Endothelial cell of hepatic sinusoid (primary cell): ENCODE data around the gene CEP120.
"Not testable (repeated sequence)": the region's sequence is repeated elsewhere in the genome, so short reads cannot be mapped to it uniquely, and the experiment has no call there.

Source experiments
- in situ Hi-C: cut with HindIII; loops from 2 replicates; pipeline ENCODE4 v1.10.0; 2017; ENCODE audit warnings: low sequenced_read_pairs

The CEP120 gene

DNA sequence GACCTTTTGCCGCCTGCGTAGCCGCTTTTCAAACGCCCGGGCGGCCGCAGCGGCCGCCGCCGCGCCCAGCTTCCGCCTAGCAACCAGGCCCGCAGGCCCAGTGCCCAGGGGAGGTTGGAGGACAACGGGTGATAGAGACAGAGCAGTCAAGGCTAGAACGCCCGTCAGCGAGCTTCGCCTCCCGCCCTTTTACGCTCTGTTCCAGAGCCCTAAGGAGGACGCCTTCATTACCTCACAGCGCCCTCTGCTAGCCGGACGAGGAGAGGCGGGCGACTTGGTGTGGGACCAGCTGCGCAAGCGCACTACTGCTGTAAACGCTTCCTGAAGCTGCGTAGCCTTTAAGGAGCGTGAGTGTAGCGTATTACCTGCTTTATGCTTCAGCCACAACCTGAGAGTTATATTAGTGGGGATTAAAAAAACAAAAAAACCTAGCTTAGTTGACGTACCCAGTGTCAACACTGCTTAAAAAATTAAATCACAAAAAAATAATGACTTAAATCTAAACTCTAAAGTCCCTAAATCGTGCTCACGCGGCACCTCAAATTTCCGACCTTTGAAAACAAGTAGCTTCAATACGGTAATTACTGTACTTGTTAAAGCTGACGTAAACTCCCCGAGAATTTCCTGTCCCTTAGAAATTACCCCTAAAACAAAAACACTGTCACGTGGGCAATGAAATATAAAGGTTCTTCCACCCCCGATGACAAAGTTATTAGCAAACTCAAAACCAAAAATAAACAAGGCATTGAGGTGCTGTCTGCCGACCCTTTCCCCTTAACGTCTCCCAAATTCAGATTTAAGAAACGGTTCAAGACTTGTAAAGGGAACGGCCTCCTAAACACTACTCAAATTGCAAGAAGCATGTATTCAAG, at the start of gene CEP120:
CEP120 (minus strand) TSS at position 126 of the 872 bp plus-strand sequence. CDS start 405 bp downstream, outside the sequence.
- in situ Hi-C loops = no loop called here

DNA sequence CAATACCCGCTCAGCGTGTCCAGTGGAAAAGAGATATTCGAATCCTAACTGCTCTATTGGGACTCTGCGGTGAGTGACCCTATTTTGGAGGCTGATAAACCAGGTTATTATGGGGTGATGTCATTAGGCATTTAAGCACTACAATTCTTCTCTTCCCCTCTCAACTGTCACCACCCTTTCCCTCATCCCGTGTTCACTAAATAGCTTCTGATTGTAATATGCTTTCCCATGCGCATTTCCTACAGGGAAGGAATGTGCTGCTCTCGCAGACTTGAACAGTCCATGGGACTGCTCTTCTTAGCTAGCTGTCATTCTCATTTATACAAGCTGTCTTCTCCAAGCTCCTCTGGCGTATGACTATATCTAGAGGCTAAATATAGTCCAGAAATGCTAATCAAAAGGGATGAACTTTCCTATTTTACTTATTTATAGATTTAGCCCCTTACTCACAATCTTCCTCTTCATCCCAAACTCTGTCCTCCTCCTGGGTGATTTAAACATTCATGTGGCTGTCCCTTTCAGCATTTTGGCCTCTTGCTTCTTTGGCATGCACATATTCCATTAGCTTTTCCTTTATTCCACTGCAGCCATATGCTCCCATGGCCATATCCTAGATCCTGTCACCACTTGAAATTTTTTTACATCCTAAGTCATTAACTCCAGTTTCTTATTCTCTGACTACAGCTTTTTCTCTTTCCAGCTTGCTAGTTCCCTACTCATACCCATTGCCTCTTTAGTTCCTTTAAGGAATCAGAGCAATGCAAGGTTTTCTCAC, 49.1 kb upstream of the CEP120 start:
- in situ Hi-C loops = no loop called here

DNA sequence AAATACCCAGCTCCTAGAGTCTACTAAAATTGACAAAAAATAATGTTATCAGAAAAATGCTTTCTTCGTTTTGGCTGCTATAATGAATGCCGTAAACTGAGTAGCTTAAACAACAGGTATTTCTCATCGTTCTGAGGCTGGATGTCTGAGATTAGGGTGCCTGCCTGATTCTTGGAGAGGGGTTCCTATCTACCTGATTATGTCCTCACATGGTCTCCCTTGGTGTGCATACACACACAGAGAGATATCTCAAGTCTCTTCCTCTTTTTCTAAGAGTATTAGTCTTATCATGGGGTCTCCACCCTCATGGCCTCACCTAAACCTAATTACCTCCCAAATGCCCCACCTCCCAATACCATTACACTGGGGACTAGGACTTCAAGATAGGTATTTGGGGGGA, 48.2 kb upstream of the CEP120 start:
- in situ Hi-C loops = no loop called here

DNA sequence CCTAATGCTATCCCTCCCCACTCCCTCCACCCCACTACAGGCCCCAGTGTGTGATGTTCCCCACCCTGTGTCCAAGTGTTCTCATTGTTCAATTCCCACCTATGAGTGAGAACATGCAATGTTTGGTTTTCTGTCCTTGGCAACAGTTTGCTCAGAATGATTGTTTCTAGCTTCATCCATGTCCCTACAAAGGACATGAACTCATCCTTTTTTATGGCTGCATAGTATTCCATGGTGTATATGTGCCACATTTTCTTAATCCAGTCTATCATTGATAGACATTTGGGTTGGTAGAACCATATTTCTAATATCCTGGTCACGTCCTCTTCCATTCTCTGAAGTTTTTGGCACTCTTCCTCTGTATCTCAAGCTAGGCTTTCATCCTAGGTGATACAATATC, 43.6 kb upstream of the CEP120 start:
- in situ Hi-C loops = not testable (repeated sequence)

DNA sequence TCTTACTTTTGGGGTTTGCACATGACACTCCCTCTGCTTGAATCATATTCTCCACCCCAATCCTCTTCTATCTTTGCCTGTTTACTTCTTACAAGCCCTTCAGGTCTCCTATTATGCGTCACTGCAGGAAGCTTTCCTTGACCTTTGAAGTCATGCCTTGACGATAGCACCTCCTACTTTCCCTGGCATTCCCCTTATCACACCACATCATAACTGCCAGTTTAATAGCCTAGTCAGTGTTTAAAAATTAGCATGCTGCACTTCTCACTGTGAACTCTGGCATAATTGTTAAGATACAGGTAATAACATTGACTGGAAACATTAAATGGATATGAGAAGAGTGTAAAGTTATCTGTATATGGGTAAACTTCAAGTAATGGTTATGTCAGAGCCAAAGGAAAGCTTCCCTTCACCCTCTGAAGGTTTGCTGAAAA, 37.1 kb upstream of the CEP120 start:
- in situ Hi-C loops = no loop called here

DNA sequence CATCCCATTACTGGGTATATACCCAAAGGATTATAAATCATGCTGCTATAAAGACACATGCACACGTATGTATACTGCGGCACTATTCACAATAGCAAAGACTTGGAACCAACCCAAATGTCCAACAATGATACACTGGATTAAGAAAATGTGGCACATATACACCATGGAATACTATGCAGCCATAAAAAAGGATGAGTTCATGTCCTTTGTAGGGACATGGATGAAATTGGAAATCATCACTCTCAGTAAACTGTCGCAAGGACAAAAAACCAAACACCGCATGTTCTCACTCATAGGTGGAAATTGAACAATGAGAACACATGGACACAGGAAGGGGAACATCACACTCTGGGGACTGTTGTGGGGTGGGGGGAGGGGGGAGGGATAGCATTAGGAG, 35.8 kb upstream of the CEP120 start:
- in situ Hi-C loops = not testable (repeated sequence)

DNA sequence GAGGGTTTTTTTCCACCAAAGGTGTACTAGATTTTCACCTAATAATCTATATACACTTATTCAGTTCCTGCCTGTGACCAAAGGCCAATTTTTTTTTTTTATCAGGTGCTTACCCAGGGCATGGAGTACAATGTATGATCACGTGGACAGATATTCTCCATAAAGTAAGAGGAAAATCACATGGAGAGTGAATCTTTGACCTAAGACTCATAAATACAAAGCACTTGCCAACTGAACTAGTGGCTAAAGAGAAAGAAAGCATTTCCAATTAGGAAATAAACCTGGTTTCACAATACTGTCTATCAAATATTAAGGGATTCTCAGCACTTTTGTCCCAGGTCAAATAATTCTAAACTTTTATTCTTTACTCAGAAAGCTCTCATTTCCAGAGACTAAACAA, 33.0 kb upstream of the CEP120 start:
- in situ Hi-C loops = no loop called here

DNA sequence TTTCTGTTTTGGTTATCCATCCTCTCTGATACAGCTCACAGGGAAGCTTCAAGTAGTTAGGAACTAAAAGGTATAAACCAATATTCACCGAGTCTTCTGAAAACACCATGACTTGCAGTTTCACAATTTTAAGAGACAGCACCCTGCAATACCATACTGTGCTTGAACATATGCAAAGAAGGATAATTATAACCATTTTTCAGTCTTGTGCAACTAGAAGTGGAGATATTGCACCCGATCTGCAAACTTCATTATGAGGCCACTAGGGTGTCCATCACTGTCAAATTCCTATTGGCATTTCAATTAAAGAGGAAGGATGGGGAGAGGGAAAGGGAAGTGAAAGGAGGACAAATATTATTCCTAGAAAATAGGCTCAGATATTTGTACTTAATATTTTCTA, 32.4 kb upstream of the CEP120 start:
- in situ Hi-C loops = no loop called here

DNA sequence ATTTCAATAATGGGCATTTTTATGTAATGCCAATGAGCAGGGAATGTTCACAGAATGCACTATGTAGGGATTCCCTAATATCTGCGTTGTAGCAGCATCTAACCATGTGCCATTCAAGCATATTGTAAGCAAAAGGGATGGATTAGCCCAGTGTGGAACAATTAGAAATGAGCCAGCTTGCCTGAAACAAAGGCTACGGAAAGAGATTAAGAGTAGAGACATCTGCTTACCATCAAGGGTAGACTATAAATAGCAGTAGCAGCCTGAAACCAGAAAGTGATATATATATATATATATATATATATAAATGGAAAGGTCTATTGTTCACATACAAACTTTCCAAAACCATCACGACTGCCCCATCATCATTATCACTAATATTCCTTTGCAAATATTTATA, 31.9 kb upstream of the CEP120 start:
- in situ Hi-C loops = no loop called here

DNA sequence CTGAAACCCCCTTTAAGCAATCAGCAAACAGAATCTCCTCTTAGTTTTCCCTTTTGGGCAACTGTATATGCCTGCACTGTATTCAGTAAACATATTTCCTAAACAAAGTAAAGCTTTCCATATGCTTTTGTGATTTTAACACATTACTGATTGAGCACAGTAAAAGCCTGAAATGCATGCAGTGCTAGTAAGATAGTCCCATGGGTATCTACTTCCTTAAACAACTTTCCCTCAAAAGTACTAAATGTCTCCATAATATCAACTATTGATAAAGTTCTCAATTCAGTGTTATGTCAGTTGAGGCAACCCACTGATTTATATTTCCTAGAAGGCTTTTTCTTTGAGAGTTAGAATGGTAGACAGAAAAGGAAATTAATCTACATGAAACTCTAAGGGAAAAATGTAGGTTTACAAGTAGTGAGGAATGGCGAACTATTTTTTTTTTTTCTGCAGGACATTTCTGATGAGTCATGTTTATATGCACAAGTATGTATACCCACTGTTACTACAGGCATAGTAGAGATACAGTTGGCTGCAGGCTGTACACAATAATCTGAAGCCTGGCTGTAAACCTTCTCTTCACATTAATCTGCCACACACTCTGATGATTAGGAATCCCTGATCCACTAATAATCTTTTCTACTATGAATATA, 31.2 kb upstream of the CEP120 start:
- in situ Hi-C loops = no loop called here

DNA sequence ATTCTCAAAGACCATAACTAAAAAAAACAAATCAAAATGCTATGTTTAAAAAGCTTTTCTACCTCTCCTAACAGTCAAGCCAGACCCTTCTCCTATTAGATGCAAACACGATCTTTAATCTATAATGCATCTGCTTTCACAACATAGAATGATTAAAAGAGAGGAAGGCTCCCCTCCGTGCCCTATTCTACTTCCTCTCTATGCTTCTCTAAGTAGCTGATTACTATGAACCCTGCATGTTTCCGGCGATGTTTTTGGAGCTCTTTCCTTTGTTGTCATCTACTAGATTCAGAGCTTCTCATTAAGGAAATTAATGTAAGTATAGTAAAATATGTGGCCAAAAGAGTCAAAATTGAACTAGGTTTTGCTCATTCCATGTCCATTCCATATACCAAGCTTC, 29.2 kb upstream of the CEP120 start:
- in situ Hi-C loops = no loop called here

DNA sequence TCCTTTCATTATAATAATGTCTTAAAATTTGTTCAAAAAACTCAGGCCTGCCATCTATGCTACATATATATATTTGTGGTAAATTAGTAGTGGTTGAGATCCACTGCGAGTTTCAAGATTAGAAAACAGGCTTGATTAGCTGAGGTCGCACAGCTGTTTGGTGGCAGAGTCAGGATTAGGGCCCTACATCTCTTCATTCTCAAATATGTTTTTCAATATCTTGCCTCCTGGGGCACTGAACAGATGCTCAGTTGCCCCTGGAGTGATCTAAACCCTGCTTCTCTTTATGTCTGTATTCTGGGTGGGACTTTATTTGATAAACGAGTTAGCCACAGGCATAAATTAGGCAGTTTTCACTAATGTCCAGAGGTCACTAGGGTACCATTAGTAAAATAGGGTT, 27.8 kb upstream of the CEP120 start:
- in situ Hi-C loops = no loop called here

DNA sequence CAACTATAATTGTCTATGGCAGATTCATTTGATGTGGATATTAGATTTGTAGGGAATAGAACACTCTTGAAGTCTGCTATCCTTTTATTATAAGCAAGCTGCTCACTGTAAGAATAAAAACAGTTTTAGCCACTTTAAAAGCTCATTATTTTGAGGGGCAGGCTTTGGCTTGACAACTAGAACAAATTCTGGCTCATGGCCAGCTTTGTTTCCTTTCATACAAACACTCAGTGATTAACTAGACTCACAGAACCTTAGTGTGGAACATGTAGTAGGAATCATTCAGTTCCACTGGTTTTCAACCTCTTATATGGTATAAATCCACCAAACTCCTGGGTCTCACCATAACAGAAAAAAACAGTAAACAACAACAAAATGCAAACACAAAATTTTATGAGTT, 27.4 kb upstream of the CEP120 start:
- in situ Hi-C loops = no loop called here

DNA sequence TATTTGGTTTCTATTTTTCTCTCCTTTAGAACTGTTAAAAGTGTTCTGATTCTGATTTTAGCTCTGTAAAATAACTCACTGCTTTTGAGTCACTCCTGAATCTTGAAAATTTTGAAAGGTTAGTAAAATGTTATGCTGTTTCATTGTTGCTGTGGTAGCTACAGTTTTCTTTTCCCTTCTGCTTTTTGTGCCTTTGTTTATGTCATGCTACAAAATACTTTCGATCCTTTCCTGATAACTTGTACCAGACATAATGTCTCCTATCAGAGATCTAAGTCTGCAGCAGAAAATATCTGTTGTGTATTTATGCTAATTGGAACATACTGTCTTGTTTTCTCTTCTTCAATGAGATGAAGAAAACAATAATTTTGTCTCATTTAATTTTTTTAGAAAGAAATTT, 26.9 kb upstream of the CEP120 start:
- in situ Hi-C loops = no loop called here

DNA sequence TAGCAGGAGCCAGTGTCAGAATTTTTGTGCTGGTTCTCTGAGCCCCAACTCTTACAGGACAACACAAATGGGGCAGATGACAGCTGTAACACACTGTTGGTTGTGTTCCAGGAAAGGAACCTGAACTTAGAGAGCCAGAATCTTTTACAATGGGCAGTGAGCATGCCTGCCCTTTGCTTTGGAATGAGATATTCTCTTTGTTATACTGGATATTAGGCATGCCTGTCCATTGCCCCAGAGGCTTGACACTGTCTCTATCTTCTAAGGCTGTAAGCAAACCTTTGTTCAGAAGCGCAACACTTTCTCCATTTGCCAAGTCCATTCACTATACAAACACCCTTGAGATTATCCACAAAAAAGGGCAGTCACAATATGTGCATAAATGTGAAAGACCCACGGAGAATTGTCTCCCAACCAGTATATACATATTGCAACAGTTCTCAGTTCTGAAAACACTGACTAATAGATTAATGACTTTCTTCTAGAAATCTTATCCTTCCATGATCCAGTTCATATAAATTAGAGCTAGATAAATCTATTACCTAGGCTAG, 26.3 kb upstream of the CEP120 start:
- in situ Hi-C loops = no loop called here

DNA sequence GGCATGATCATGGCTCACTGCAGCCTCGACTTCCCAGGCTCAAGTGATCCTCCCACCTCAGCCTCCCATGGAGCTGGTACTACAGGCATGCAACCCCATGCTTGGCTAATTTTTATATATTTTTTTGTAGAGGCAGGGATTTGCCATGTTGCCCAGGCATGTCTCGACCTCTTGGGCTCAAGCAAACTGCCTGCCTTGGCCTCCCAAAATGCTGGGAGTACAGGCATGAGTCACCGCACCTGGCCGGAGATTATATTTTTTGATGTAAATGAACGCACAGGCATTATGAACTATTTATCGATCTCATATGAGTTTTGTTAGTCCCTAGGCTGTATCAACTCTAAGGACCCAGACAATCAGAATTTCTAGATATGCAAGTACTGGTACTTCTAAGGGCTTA, 25.5 kb upstream of the CEP120 start:
- in situ Hi-C loops = no loop called here

DNA sequence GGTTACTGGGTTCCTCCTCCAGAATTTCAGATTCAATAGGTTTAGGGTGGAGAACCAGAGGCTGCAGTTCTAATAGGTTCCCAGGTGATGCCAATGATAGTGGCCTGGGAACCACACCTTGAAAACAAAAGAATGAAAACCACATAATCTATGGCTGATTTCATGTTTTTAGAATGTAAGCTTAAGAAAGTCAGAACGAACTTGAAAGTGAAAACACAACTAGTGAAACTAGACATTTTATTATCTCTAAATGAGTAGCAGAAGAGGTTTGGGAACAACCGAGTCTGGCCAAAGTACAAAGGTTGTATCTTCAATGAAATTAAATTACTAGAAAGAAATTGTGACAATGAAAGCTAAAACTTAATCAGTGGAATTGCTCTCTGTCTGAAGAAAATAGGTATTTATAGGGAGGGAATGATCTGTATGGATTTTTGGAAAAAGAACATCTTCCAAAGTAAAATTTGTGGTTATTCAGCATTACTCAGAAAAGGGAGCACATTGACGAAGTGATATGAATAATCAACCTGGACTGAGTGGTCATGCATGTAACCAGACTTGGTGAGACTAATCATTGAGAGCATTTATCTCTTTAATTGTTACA, 24.9 kb upstream of the CEP120 start:
- in situ Hi-C loops = no loop called here

DNA sequence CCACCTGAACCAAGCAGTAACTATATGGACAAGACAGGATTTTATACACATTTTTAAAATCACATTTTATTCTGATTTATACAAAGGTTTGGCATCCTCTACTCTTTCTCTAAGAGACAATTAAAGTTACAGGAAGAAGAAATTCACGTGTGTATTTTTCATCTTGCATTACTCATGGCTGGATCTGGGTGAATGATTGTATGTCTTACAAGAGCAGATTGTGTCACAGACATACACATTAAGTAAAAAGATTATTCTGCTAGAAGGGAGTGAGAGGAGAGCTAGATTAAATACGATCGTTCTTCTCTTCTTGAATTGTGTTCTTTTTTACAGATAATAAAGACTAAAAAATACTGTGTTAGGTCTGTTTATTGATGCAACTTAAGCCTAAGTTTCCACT, 20.8 kb upstream of the CEP120 start:
- in situ Hi-C loops = no loop called here

DNA sequence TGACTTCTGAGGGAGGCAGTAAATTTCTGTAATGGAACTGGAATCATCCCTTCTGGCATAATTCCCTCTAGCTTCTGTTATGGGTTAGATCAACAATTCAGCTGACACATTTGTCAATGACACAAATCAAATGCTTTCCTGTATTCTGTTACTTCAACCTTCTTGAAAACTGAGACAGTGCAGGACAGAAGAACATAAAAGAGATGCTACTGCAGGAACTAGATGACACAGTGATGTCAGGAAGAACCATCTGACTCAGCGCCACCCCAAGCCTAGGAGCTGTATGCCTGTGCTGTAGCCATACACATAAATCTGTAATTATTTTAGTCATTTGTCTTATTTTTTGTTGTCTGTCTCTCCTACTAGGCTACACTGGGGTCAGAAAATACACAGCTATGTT, 18.2 kb upstream of the CEP120 start:
- in situ Hi-C loops = no loop called here

DNA sequence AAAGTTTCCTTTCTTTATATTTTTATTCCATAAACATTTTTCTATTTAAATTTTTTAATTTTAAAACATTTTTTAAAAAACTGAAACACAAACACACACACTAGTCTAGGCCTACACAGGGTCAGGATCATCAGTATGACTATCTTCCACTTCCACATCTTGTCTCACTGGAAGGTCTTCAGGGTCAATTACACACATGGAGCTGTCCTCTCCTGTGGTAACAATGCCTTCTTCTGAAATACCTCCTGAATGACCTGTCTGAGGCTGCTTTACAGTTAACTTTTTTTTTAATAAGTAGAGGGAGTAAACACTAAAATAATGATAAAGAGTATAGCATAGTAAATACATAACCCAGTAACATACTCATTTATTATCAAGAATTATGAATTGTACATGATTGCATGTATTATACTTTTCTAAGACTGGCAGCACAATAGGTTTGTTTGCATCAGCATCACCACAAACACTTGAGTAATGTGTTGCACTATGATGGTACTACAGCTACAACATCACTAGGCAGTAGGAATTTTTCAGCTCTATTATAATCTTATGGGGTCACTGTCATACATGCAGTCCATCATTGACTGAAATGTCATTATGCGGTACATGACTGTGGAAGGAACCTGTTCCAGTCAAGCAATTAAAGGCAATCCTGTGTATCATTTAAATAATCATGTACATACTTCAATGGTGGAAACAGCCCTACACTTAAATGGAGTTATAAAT, 17.4 kb upstream of the CEP120 start:
- in situ Hi-C loops = no loop called here
